EL (cell line): ENCODE measurements around the gene SMARCD1.
"Not testable (repeated sequence)": the region's sequence is repeated elsewhere in the genome, so short reads cannot be mapped to it uniquely, and the experiment has no call there.

Source experiments
- DNase-seq: peaks from one replicate; pipeline ENCODE4 v3.0.0-alpha.2; 2016

SMARCD1 gene

DNA sequence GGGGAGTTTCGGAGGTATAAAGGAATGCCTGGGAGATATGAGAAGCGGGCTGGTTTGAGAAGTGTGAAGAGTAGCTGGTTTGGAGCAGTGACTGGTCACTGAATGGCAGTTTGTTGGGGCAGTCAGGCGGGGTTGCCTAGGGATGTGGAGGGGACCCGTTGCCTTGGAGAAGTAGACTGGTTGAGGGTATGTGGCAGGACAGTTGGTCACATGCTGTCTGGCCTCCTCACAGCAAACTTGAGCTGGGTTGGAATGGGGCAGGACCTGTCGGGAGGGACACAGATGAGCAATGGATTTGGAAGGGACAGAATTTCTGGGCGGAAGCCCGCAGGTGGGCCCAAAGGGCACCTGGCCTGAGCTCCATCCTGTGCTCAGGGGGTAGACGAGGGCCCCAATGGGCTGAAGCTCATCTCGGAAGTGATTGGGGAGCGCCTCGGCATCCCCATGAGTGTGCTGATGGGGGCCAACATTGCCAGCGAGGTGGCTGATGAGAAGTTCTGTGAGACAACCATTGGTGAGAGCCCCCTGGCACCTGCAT, 20.8 kb downstream of the SMARCD1 start:
- DNase-seq = no peak

- DNase-seq = no peak
Measured at GRCh38 chr12:50106907-50107306, 21.8 kb downstream of the SMARCD1 start.

GRCh38 chr12:50107416-50108268, 22.5 kb downstream of the SMARCD1 start:
- no peak for DNase-seq

DNA sequence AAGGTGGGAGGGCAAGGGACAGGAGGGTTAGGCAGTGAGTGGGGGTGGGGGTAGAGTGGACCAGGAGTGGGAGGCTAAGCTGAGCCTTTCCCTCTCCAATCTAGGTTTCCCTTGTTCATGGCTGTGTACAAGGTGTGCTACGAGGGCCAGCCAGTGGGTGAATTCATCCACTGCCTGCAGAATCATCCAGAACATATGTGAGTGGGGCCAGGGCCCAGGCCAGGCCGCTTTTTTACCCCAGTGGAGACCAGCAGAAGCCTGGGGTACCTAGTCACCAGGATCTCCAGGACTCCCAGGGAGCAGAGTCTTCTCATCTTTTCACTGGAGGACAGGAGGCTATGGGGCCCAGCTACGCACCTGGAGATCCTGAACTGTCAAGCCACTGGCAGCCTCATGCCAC, 24.2 kb downstream of the SMARCD1 start:
- DNase-seq = no peak

DNA sequence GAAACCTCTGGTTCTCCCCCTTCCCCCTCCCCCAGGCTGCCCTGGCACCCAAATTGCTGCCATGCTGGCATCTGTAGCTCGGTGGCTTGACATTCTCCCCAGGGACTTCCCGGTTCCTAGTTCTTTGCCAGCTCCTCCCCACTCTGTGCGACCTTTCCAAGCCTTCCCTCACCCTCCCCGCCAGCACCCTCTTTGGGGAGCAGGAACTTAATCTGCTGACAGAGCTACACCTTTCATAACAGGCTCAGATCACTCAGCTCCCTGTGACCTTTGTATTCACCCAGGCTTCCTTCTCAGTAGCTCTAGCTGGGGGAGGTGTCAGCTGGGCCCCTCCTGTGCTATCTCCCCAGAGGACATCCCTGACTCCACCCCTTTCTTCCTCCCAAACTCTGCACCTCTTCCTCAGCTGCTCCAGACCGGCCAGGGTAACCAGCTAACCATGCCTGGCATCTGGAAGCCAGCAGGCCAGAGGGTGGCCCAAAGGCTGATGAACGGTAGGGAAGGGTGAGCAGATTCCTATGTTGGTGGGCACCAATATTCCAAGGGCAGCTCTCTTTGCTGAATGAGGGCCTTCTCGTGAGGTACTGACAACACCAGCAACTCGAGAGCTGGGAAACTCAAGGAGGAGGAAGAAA, 25.1 kb downstream of the SMARCD1 start:
- DNase-seq = peak; percentile 57

GRCh38 chr12:50110762-50111351, 25.7 kb downstream of the SMARCD1 start:
- DNase-seq = peak; percentile 65

GRCh38 chr12:50111395-50111692, 26.2 kb downstream of the SMARCD1 start:
- DNase-seq = no peak

DNA sequence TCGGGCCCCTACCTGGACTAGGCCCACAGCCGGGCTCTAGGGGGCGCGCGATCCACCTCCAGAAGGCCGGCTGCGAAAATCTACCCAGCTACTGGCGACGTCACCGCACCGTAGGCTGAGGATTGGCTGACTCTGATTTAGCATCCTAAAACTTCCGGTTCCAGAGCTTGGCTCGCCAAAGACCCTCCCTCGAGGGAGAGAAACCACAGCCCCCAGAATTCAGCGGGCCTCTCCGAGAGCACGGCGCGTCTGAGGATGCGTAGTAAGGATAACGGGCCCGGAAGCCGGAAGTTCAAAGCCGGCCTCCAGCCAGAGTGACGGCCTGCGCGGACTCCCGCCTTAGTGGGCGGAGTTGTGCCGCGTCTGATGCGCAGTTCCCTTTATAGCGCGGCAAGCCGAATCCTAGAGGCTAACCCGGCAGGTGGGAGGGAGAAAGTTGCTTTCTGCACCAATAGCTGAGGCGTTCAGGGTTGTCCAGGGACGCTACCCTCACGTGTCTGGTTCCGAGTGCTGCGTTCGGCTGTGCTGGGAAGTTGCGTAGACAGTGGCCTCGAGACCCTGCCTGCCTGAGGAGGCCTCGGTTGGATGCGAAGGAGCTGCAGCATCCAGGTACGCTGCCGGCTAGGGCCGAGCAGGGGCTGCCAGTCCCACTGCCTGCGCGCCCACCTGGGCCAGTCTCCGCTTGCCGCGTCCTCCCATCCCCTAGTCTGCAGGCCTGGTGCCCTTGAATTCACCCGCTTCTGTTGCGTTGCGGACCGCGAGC, 26.7 kb downstream of the SMARCD1 start, which contains the start of gene COX14:
COX14 (plus strand) TSS at position 544 of the 763 bp plus-strand sequence. CDS start 7,808 bp downstream, outside the sequence.
- peak; percentile 100 for DNase-seq

GRCh38 chr12:50112456-50113218, 27.5 kb downstream of the SMARCD1 start:
- DNase-seq = no peak

DNA sequence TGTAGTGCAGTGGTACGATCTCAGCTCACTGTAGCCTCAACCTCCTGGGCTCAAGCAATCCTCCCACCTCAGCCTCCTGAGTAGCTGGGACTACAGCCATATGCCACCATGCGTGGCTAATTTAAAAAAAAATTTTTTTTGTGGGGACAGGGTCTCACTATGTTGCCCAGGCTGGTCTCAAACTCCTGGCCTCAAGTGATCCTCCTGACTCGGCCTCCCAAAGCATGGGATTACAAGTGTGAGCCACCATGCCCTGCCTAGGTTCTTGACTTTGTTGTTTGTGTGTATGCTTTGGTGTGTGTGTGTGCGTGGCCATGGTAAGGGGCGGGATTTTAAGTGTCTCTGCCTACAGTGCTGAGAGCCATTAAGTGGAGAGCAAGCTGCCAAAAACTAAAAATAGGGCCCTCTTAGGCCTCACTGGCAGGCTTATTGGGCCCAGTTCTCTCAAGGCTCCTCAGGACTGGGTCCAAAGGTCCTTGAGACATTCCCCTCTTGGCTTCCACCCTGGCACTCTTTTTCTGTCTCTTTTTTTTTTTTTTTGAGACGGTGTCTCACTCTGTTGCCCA, 32.0 kb downstream of the SMARCD1 start:
- no peak for DNase-seq

DNA sequence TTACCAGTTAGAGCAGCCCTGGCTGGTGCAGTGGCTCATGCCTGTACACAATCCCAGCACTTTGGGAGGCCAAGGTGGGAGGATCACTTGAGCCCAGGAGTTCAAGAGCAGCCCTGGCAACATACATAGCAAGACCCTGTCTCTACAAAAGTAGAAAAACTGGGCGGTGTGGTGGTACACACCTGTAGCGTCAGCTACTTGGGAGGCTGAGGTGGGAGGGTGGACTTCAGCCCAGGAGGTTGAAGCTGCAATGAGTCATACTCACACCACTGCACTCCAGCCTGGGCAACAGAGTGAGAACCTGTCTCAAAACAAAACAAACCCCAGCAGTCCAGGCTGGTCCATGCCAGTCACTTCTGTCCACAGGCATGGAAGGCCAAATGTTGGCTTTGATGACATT, 34.2 kb downstream of the SMARCD1 start:
- no peak for DNase-seq

DNA sequence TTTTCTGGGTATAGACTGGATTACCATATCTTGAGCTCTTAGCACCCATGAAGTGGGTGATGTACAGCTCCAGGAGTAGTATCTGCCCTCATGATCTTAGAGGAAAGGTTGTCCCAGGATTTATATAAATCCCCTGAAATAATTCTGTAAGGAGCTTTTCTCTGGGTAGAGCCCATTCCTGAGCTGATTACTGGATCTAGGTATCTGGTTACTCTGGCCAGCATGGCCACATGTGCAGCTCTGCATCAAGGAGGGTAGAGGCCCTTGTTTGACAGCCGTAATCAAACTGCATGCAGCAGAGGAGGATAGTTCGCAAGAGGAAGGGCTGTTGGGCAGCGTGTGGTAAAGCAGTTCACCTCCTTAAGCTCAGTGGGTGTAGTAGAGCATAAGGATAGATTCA, 35.4 kb downstream of the SMARCD1 start:
- no peak for DNase-seq

DNA sequence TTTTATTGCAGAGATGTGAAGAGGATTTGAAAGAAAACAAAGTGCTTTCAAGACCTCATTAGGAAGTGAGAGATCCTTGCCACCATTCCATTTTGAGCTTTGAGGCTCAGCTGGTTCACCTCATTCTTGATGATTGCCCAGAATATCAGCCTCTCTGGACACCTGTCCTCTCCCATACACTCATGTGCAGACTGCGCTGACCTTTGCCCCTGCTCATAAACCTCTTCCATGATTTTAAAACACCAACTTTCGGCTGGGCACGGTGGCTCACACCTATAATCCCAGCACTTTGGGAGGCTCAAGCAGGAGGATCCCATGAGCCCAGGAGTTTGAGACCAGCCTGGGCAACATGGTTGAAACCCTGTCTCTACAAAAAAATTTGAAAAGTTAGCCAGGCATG, 35.8 kb downstream of the SMARCD1 start:
- no peak for DNase-seq

DNA sequence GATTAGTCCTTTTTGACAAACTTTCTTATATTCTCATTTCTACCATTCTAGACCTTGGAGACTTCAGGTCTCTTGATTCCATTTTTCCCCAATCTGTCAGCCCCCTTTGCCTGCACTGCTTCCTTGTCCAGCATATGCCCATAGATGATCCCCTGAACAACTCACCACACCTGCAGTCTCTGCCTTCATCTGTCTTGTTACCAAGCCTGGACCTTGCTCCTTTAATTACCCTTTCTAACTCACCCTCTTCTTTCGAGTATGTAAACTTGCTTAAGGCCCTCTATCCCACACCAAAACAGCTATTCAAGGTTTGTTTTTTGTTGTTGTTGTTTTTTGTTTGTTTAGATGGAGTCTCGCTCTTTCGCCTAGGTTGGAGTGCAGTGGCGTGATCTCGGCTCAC, 36.5 kb downstream of the SMARCD1 start:
- DNase-seq = no peak

DNA sequence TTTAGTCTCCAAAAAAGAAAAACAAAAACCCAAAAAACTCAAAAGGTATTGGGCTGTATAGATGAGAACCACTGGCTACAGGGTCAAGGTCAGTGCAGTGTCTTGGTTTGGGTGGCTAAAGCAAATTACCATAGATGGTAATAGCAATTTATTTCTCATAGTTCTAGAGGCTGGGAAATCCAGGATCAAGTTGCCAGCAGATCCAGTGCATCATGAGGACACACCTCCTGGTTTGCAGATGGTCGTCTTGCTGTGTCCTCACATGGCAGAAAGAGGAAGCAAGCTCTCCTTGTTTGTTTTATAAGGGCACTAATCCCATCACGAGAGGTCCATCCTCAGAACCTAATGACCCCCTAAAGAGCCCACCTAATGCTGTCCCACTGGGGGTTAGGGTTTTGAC, 38.1 kb downstream of the SMARCD1 start:
- DNase-seq = no peak

DNA sequence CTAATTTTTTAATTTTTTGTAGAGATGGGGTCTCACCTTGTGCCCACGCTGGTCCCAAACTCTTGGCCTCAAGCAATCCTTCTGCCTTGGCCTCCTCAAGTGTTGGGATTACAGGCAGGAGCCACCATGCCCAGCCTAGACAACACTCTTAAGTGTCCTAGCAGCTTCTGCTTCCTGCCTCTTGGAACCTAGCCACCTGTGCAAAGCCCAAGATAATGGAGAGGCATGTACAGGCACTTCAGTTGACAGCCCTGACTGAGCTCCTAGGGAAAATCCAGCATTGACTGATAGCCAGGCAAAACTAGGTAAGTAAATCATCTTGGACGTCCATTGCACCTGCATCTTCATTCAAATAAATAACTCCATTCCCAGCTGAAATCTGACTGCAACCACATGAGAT, 42.4 kb downstream of the SMARCD1 start:
- no peak for DNase-seq

- DNase-seq = no peak
Measured at GRCh38 chr12:50129290-50129689, 44.1 kb downstream of the SMARCD1 start.

GRCh38 chr12:50132505-50133135, 47.5 kb downstream of the SMARCD1 start:
- DNase-seq = no peak

- DNase-seq = no peak
Measured at GRCh38 chr12:50142993-50143392, 57.9 kb downstream of the SMARCD1 start.

DNA sequence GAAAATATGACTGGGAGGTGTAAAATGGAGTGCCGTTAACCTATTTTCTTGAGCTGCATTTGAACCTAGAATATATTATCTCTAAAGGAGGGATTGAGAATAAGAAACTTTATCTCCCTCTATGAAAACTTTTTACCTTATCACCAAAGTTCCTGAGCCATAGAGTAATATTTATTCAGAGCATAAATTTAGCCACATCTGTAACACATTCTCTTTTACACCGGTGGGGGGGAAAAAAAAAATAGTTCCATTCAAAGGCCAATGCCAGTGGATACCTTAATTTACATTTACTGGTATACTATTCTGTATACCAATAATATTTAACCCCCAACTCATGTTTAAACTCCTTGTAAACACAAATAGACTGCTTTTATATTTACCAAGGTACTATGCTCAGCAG, 60.3 kb downstream of the SMARCD1 start:
- DNase-seq = no peak

DNA sequence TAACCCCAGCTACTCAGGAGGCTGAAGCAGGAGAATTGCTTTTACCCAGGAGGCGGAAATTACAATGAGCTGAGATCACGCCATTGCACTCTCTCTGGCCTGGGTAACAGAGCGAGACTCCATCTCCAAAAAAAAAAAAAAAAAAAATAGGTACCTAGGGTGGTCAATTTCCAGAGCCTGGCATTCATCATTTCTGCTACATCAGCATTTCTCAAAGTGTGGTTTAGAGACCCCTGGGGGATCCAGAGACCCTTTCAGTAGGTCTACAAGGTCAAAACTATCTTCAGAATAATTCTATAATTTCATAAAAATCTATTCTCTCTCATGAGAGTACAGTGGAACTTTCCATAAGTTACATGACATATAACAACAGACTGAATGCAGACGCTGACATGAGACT, 62.1 kb downstream of the SMARCD1 start:
- no peak for DNase-seq

DNA sequence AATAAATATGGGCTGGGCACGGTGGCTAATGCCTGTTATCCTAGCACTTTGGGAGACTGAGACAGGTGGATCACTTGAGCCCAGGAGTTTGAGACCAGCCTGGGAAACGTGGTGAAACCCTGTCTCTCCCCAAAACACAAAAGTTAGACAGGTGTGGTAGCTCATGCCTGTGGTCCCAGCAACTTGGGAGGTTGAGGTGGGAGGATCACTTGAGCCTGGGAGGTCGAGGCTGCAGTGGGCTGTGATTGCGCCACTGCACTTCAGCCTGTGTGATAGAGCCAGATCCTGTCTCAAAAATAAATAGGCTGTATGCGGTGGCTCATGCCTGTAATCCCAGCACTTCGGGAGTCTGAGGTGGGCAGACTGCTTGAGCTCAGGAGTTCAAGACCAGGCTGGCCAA, 62.9 kb downstream of the SMARCD1 start:
- DNase-seq = not testable (repeated sequence)
